ENCODE data around the gene DENND4A. TPM values are rescaled to one million over a fixed set of nuclear protein-coding genes. Genes with fewer than 3 reads are reported as not detected.

The DENND4A gene
- total and polyA plus RNA-seq, 4 donors, result 7.0 to 52.8 (median 17.4) TPM

DNA sequence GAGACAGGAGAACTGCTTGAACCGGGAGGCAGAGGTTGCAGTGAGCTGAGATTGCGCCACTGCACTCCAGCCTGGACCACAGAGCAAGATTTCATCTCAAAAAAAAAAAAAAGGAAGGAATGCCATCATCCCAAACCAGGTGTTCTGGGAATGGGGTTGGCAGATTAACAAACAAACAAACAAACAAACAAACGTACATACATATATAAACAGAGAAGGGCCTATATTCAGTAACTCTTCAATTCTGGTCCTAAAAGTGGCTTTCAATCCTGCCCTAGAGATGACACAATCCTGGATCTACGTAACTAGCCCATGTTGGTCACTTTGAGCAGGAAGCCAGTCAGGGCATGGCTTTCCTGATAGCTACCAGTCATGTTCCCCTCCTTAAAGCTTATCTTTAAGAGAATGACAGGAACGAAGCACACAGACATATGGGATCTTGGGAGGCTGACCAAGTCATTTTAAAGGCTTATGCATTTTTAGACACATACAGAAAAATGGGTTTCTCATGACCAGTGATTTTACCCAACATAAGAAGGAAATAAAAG is 47.3 kb upstream of the DENND4A start:
- ATAC-seq (ENCODE audit: insufficient read depth, low FRiP score) (no peak), DNase-seq (no peak)
- no peaks in the 10 kb centered on the region for H3K36me3 ChIP-seq (ENCODE audit: control insufficient read depth in 4 of 4, insufficient read depth in 4 of 4, low read length in 4 of 4)
- 58 to 72% methylated on average over 5 of the region's 5 CpGs for WGBS, 2 donors
- no peak overlapping the region for H3K4me3 ChIP-seq
- H3K4me1 ChIP-seq (ENCODE audit: control insufficient read depth in 5 of 5, insufficient read depth in 5 of 5, low read length in 5 of 5), result peaks cover 0 to 5% (median 0%) of the 10 kb centered on the region in 5 donors
- TF ChIP-seq, protein P1, sequence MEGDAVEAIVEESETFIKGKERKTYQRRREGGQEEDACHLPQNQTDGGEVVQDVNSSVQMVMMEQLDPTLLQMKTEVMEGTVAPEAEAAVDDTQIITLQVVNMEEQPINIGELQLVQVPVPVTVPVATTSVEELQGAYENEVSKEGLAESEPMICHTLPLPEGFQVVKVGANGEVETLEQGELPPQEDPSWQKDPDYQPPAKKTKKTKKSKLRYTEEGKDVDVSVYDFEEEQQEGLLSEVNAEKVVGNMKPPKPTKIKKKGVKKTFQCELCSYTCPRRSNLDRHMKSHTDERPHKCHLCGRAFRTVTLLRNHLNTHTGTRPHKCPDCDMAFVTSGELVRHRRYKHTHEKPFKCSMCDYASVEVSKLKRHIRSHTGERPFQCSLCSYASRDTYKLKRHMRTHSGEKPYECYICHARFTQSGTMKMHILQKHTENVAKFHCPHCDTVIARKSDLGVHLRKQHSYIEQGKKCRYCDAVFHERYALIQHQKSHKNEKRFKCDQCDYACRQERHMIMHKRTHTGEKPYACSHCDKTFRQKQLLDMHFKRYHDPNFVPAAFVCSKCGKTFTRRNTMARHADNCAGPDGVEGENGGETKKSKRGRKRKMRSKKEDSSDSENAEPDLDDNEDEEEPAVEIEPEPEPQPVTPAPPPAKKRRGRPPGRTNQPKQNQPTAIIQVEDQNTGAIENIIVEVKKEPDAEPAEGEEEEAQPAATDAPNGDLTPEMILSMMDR (IDR thresholded peaks at IDR 0.05; ENCODE audit: control extremely low read depth, extremely low read depth), result no peak
- no peaks in the 10 kb centered on the region for H3K9me3 ChIP-seq (ENCODE audit: control insufficient read depth in 4 of 4, insufficient read depth in 3 of 4, low read length in 3 of 4)
- no peak overlapping the region for H3K9ac ChIP-seq (ENCODE audit: insufficient read depth in 1 of 2, low read length in 2 of 2)
- H3K27ac ChIP-seq (ENCODE audit: low read depth in 1 of 2, low read length in 1 of 2), result no peak overlapping the region
- H3K27me3 ChIP-seq (ENCODE audit: control insufficient read depth in 3 of 3, insufficient read depth in 3 of 3, low read length in 2 of 3), result no peaks in the 10 kb centered on the region

DNA sequence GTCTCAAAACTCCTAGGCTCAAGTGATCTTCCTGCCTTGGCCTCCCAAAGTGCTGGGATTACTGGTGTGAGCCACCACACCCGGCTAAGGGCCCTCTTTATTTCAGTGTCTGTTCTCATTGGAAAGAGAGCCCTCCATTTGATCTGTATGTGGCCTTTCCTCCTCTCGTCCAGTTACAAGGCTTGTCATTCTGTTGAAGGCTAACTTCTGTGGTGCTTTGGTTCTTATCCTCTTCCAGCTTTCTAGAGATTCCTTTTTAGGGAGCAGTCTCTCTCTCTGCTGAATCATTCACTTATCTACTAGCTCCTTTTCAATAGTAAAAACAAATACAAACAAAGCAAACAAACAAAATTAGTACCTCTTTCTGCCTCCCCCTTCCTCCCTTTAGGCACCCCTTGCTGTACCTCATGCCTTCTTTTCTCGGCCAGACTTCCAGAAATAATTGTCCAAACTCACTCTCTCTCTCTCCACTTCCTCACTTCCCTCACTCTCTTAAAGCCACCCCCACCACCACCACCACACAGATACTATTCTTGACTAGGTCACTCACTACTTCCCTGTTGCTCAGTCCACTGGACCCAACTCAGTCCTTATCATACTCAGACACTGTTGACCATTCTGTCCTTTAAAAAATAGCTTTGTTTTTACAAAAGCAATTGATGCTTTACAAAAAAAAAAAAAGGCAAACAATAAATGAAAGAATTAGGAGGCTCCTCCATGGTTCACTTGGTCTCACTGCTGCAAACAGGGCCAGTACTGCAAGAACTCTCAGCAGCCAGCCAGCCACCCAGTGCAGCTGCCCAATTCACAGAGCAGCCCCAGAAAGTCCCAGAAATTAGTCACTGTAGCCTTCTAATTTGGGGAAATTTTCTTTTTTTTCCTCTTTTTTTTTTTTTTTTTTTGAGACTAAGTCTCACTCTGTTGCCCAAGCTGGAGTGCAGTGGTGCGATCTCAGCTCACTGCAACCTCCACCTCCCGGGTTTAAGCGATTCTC is 45.5 kb upstream of the DENND4A start:
- ATAC-seq (ENCODE audit: insufficient read depth, low FRiP score) (no peak), DNase-seq (no peak)
- H3K9ac ChIP-seq (ENCODE audit: insufficient read depth in 1 of 2, low read length in 2 of 2), result no peak overlapping the region
- H3K27me3 ChIP-seq (ENCODE audit: control insufficient read depth in 3 of 3, insufficient read depth in 3 of 3, low read length in 2 of 3), result no peaks in the 10 kb centered on the region
- peaks cover 4 to 19% (median 7%) of the 10 kb centered on the region in 5 donors for H3K4me1 ChIP-seq (ENCODE audit: control insufficient read depth in 5 of 5, insufficient read depth in 5 of 5, low read length in 5 of 5)
- WGBS, 2 donors, result 72 to 73% methylated on average over 6 of the region's 6 CpGs
- no peaks in the 10 kb centered on the region for H3K36me3 ChIP-seq (ENCODE audit: control insufficient read depth in 4 of 4, insufficient read depth in 4 of 4, low read length in 4 of 4)
- TF ChIP-seq, protein P1 (IDR thresholded peaks at IDR 0.05; ENCODE audit: control extremely low read depth, extremely low read depth), result no peak
- no peaks in the 10 kb centered on the region for H3K9me3 ChIP-seq (ENCODE audit: control insufficient read depth in 4 of 4, insufficient read depth in 3 of 4, low read length in 3 of 4)
- H3K27ac ChIP-seq (ENCODE audit: low read depth in 1 of 2, low read length in 1 of 2), result no peak overlapping the region
- no peak overlapping the region for H3K4me3 ChIP-seq

DNA sequence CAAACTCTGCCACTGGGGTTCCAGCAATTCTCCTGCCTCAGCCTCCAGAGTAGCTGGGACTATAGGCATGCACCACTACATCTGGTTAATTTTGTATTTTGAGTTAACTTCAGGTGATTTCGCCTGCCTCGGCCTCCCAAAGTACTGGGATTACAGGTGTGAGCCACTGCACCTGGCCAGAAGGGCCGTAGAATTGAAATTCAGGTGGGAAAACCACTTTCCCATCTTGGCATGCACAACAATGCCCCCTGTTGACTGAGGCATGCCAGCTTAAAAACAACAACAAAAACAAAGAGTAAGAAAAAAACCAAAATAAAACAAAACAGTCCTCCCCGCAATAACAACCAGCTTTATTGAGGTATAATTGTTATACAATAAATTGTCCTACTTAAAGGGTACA is 44.6 kb upstream of the DENND4A start:
- Histone ChIP-seq H3K27ac (ENCODE audit: low read depth in 1 of 2, low read length in 1 of 2) (no peak overlapping the region), H3K9ac (ENCODE audit: insufficient read depth in 1 of 2, low read length in 2 of 2) (no peak overlapping the region), H3K27me3 (ENCODE audit: control insufficient read depth in 3 of 3, insufficient read depth in 3 of 3, low read length in 2 of 3) (no peaks in the 10 kb centered on the region), H3K36me3 (ENCODE audit: control insufficient read depth in 4 of 4, insufficient read depth in 4 of 4, low read length in 4 of 4) (no peaks in the 10 kb centered on the region), H3K4me3 (no peak overlapping the region), H3K4me1 (ENCODE audit: control insufficient read depth in 5 of 5, insufficient read depth in 5 of 5, low read length in 5 of 5) (peaks cover 6 to 23% (median 7%) of the 10 kb centered on the region in 5 donors), H3K9me3 (ENCODE audit: control insufficient read depth in 4 of 4, insufficient read depth in 3 of 4, low read length in 3 of 4) (no peaks in the 10 kb centered on the region)
- DNase-seq (no peak), ATAC-seq (ENCODE audit: insufficient read depth, low FRiP score) (no peak)
- 88 to 89% methylated on average over 4 of the region's 4 CpGs for WGBS, 2 donors
- TF ChIP-seq, protein P1 (IDR thresholded peaks at IDR 0.05; ENCODE audit: control extremely low read depth, extremely low read depth), result no peak

Data from lung (tissue), 12 donors.